HG02840 (cell line): Measurements from ENCODE around the gene PIMREG.

Experiments
- ATAC-seq: cut with Tn5 transposase; IDR thresholded peaks from one replicate; pipeline ENCODE4 v1.9.1; 2021; ENCODE audit warnings: mild to moderate bottlenecking, moderate library complexity, moderate number of reproducible peaks; ENCODE audit not compliant: unreplicated experiment, low FRiP score

The PIMREG gene

DNA sequence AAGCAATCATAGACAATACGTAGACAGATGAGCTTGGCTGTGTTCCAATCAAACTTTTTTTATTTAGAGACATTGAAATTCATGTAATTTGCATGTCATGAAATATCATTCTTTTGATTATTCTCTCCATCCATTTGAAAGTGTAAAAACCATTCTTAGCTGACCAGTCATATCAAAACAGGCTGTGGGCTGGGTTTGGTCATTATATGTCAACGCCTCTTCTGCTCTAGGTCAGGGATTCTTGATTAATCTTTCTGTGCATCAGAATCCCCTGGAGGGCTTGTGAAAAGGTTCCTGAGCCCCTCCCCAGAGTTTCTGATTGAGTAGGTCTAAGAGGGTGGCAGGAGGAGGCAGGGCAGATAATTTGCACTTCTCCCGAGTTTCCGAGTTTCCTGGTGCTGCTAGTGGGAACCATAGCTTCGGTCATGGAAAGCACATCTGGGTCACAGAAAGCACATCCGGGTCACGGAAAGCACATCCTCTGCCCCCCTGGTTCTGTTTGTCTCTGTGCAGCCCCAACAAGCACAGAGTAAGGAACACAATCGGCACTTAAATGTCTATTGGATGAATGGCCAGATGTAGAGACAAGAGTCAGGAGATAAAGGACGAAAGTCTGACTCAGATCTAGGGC lies 16.4 kb downstream of the PIMREG start:
- ATAC-seq: no peak

DNA sequence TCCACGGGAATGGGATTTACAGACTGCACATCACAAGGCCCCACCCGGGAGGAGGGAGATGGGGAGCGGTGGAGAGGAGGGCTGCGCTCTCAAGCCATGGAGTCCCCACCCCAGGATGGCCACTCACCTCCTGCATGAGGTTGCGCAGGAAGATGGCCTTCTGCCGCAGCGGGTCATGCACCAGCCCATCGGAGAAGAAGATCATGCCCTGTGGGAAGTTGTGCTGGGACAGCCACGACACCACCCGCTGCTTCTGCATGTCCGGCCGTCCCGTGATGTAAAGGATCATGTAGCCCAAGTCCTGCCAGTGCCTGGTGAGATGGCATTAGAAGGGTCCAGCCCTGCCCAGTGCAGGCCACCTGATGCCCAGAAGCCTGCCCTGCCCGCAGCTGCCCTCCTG lies 17.0 kb downstream of the PIMREG start:
- ATAC-seq: no peak

DNA sequence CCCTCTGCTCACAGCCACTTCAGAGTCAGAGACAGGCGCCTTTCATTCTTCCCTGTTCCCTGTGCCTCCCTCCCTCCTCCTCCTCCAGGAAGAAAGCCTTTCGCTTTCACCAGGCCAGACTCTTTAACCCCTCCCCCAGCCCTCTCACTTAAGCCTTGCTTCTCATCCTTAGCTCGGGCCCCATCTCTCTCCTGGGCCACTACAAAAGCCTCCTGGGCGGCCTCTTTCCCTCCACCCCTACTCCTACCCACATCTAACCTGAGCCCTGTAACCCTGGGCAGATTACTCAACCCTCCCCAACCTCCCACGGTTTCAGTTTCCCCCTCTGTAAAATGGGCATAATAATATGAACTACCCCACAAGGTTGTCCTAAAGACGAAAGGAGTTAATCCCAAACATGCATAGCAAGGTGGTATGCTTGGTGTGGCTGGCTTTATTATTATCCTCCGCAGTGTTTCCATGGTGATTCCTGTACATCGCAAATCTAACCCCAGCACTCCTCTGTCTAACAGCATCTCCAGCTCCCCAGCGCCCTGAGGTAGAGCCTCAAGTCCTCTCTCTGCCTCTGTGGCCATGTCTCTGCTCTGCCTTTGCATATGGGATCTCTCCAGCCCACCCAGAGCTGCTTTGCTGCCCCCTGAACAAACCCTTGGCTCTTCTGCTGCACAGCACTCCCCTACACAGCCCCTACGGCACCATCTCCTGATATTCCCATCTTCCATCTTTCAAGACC lies 17.7 kb downstream of the PIMREG start:
- ATAC-seq: no peak

DNA sequence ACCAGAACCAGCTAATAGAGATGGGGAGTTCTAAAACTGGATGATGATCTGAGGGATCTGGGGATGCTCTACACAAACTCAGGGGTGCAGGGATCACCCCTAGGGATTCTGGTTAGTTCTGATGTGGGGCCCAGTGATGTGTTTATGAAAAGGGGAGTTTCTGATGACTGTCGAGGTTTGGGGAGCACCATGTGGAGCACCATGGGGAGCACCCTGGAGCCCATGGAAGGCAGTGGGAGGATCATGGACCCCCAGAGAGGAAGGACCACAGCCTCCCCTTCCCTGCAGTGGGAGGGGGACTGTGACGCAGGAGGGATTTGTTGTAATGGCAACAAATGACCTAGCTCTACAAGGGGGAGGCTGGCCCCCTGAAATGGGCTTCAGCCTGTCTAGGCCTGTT lies 18.4 kb downstream of the PIMREG start:
- no peak for ATAC-seq

DNA sequence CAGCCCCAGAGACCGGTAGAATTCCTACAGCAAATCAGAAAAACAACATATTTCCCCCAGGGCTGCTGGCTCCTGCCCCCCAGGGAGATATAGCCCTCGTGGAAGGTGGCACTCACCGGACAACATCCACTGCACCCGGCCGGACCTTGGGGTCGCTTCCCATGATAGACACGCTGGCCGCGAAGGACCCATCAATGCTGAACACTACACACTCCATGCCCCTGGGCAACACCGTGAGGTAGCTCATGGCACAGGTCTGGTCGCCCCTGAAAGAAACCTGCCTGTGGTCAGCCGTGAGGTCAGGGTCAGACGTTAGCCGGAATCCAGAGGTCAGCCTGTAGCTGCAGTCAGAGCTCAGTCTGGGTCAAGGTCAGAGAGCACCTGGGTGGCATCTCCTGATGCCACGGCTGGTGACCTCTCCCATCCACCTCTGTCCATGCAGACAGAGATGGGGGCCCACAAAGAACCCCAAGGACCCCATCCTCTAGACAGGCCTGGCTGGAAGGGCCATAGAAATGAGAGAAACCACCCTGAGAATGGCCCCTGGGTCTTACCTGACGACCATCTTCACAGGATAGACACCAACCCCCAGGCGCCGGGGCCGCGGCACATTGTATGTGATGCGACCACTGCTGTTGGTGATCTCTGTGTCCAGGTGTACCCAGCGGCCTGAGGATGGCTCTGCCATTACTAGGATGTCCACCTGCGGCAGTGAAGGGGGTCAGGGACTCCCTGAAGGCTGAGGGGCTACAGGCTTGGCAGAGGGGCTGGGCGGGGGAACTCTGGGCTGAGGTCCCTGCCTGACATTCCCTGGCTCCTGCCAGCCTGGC lies 19.6 kb downstream of the PIMREG start:
- ATAC-seq: no peak

DNA sequence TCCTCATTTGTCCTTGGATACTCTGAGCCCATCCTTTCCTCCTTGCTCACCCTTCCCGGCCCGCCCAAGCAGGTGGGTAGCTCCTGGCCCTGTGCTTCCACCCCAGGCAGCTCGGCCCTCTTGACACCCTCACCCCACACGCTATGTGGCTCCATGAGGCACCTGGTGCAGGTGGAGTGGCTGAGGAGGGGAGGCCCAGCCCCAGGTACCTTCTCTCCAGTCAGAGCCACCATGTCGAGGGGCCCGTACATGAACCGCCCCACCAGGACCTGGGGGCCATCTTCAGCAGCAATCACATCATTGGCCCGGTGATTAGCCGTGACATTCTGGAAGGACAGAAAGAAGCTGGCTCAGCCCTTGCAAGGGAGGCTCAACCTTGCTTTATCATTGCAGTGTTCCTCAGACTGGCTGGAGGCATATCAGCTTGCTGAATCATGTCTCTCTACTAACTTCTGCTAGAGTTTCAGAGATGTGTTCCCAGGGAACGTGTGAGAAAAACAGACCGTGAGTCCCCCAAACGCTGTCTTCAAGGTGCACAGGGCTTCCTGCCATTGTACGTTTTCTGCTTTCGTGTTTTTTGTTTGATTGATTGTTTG lies 20.3 kb downstream of the PIMREG start:
- ATAC-seq: no peak

DNA sequence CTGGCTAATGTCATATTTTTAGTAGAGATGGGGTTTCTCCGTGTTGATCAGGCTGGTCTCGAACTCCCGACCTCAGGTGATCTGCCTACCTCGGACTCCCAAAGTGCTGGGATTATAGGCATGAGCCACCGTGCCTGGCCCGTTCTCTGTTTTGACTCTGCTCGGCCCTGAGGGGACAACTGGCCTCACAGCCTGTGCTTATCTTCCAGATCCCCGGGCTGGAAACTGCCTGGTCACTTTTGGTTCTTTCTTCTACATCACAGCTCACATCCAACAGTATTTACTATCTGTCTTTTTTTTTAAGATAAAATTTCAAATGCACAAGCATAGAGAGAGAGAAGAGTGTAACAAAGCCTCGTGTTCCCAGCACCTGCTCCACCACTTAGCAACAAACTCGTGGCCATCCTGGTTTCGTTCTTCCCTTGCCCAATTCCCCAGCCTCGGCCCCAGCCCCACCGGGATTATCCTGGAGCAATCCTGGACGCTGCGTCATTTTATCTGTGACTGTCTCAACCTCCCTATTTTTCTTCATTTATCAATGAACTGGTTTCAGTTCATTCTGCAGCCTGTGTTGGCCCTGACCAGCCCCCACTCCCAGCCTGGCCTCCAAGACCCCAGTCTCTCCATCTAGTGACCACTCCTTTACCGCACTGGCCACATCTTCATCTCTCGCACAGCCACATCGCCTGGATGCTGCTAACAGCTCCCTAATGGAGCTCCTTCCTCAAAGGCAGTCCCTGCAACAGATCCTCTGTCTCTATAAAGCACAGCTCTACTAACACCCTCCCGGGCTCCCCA lies 21.1 kb downstream of the PIMREG start:
- ATAC-seq: no peak

DNA sequence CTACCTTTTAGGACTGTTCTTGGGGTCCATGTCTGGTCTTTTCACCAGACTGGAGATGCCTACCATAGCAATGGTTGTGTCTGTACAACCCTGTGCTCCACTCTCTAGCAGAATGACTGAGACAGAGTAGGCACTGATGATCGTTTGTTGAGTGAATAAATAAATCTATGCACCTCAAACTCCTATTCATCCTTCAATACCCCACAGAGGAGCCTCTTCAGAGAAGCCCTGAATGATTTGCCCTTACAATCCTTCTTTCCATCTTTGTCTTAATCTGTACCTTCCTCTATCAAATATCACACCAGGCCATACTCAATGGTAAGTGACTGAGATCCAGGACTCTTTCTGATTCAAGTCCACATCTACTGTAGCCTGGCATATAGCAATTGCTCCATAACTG lies 23.3 kb downstream of the PIMREG start:
- ATAC-seq: no peak

DNA sequence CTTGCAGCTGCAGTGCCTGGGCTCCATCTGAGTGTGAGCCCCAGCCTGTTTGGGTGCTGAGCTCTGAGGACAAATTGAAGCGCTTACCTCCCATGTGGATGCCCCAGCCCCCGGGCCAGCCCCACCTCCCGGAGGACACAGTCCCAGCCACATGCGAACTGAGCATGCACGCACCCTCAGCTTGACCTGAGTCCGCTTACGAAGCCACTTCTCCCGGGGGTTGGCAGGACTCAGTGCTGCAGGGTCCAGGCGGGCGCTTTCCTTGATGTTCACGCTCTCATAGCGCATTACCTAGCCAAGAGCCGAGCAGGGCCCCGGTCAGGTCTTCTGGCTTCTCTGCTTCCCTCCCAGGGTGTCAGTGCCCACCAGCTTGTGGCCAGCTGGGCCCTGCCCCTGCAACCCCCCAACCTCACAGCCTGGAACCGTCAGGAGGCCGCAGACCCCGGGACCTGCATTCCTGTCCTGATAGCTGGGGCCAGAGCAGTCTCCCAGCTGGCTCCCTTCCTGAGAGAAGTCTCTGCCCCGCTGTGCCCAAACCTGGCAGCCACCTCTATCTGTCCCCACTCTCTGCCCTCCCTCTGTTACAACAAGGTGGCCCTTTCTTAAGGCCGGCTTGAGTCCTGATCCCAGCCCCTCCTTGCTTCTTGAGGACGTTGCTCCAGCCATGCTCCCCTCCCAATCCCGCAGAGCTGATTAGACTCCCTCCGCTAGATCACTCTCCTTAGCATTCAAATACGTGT lies 24.0 kb downstream of the PIMREG start:
- no peak for ATAC-seq

DNA sequence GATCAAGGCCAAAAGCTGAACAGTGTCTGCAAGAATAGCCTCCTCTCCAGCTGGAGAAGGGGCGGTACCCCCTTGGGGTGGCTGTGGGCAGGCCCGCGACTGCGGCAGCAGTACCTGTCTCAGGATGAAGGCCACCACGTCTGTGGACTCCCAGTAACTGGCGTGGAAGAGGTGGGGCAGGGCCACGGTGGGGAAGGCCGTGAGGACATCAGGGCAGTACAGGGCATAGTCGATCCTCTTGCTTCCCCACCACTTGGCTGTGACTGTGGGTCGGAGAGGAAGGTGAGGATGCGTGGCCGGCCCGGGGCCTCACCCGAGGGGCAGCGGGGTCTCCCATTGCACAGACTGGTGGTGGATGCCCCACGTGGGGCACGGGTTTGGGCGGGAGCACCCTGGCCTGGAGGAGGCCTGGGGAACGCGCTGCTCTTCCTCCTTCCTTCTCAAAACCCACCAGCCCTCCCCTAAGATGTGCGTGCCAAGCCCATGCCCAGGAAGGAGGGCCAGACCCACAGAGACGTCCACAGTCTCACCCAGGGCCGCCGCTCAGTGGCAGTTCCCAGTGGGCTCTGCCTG lies 26.0 kb downstream of the PIMREG start:
- no peak for ATAC-seq

DNA sequence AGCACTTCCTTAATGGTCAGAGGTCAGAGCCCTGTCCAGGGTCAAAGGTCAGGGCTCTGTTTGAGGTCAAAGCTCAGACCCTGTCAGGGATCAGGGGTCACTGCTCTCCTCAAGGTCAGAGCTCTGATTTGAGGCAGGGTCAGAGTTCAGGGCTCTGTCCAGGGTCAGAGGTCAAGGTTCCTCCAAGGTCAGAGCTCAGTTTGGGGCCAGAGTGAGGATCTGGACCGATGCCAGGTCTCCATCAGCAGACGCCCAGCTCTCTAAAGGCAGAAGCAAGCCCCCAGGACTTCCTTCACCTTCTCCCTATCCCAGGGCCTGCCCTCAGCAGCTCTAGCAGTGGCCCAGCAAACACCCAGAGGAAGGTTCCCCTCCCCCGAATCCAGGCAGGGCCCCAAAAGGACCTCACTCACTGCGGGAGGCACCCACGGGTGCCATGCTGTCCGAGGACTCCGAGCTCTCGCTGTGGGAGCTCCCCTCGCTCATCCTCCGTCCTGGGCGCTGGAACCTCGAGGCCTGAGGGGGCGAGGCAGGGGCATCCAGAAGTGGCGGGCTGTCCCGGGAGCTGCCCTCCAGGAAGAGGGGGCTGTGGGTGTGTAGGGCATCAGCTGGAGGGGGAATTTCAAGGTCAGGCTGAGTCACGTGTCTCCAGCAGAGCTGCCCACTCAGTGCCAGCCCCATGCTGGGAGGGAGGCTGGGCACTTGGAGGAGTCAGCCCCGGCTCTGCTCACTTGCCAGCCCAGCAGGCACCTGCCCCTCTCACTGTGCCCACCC lies 26.7 kb downstream of the PIMREG start:
- ATAC-seq: no peak

DNA sequence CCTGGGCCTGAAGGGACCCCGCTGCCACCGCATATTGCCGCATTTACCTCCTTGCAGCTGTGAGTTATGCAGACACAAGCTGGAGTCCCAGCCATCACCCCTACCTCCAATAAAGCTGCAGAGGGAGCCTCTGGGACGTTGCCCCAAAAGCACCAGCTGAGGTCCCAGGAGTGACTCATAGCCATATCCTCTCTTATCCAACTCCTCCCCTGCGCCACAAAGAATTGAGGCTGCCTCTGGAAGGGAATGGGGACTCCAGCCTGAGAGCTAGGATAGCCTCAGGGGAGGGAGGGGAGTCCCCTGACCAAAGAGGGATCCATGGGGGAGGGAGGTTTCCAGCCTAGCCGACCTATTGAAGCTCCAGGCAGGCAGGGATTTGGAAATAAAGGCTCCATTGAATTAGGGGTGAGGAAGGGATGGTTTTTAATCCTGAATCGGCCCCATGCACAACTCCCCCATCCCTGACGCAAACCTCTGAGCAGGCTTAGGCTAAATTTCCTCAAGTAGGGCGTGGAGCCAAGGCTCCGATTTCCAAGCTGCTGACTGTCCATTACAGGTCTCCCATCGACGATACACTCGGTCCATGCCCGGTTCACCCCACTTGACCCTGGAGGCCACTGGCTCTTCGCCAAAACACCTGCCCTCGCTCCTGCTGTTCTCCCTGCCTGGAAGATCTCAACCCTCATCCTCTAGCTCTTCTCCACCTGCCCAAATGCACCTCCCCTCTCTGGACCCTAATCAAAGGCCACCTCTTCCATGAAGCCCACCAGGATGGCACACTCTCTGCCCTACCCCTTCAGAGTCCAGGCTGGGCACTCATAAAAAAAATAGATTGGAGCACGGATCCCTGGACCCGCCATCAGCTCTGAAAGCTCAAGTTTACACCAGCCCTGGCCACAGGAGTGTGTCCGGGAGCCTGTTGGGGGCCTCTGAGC lies 27.5 kb downstream of the PIMREG start:
- no peak for ATAC-seq

DNA sequence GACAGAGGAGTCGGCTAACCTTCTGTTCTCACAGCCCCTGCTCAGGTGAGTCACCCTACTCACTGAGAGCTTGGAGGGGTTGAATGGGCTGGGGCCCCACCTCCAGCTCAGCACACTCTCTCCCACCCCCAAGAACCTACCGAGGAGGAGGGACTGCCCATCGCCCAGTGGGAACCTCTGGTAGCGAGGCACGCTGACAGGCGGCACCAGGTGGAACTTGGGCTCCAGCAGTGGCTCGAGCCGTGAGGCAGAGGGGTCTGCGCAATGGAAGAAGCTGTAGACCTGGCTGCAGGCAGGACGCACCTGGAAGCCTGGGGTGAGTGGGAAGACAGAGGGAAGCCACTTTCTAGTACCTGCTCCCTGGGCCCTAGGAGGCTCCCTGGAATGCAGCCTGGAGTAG lies 28.3 kb downstream of the PIMREG start:
- no peak for ATAC-seq

DNA sequence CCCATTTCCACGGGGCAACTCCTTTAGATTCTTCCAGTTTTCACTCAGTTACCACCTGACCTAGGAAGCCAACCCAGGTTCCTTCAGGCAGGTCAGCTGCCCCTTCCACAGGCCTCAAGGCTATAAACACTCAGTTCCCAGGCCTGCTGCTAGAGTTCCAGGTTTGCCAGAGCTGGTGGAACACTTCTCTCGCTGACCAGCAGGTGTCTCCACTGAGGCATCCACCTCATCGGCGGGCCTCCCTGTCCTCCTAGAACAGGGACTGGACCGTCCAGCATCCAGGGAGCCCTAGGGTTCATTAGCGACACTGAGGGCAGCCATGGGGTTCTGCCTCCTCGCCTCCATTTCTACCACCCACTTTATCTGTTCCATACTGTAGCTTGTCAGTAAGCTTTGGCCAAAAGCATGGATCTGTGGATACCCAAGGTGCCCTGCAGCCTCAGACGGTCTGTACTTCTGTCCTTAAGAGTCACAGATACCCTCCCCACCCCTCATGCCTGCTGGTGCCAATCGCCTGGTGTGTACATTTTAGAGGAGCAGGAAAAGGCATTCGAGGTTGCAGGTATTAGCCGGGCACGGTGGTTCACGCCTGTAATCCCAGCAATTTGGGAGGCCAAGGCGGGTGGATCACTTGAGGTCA lies 29.0 kb downstream of the PIMREG start:
- ATAC-seq: no peak

DNA sequence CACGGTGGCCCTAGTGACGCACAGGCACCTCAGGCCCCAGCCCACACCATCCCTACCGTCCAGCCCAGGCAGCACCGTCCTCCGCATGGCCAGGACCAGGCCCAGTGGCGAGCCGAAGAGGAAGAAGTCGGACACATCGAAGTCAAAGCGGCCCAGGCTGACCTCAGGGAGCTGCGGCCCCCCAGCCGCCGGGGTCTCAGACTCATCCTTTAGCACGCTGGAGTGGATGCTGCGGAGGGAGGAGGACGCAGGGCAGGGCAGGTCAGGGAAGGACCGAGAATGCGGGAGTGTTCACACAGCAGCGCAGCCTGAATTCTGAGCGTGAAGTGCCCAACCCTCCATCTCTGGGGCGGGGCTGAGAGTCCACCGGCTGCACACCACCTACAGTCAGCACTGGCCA lies 30.1 kb downstream of the PIMREG start:
- no peak for ATAC-seq

DNA sequence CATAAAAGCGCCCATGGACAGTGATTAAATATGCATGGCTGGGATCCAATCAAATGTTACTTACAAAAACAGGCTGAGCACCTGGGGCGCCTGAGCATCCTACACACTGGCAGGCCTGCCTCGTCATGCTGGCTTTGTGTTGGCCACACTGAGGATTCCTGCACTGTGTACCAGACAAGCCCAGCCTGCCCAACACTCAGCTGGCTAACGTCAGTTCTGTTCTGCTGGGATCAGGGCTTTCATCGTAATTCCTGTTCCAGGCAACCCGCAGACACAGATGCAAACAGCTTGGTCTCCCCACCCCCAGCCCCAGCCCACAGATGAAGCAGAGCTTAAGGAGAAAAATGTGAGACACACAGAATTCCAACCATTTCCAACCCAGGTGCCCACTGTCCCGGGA lies 30.7 kb downstream of the PIMREG start:
- no peak for ATAC-seq

DNA sequence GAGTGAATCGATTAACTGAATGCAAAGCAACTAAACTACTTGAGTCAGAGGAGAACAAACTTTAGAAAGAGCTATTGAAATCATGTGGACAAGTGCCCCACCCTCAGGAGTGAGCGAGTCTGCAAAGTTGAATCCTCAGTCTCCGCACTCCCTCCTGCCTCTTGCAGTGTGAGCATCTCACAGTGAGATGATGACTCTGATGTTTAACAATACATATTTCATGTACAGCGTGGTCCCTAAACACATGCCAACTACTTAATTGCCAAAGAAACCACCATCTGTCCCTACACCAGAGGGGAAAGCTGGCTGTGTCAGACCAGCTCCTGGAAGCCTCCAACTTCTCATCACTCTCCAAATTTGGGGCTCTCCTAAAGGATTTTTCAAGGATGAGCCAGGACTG lies 31.2 kb downstream of the PIMREG start:
- no peak for ATAC-seq
